ENCODE measurements around the gene MIAT.

GRCh38 chr22:26687439-26687838, 30.1 kb downstream of the MIAT start:
- TF ChIP-seq EZH2 (IDR thresholded peaks at IDR 0.05) (no peak), POLR2AphosphoS5 (IDR thresholded peaks at IDR 0.05; ENCODE audit: borderline replicate concordance, low read depth, low read length) (no peak), FOXP2 (optimal IDR thresholded peaks at IDR 0.05; ENCODE audit: control extremely low read depth, extremely low read length, insufficient read depth) (no peak)
